ENCODE results near the gene CD52.

DNA sequence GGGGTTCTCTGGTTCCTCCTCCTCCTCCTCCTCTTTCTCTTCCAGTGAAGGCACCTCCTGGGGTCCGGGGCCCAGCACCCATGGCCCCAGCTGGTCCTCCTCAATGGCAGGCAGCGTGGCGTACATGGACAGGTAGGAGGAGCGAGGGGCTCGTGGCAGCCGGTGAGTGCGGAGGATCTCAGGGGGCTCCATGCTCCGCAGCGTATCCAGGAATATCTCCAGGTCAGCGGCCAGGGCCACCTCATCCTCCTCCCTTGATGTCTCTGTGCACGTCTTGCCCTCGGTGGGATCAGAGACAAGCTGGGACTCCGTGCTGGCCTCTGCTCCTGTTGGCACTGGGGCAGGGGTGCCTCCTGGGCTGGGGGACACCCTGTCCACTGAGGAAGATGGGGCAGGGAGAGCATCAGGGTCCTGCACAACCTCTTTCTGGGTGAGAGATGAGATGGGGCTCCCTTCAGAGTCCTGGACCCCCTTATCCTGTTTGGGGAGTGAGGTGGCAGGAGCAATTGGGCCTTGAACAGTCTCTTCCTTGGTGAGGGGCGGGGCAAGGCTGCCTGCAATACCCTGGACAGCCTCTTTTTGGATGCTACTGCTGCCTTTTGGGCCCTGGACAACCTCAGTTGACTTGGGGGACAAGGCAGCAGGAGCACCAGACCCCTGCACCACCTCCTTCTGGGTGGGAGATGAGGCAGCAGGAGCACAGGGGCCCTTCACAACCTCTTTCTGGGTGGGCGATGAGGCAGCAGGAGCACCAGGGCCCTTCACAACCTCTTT is 26.6 kb downstream of the CD52 start:
- TF ChIP-seq, protein P1, sequence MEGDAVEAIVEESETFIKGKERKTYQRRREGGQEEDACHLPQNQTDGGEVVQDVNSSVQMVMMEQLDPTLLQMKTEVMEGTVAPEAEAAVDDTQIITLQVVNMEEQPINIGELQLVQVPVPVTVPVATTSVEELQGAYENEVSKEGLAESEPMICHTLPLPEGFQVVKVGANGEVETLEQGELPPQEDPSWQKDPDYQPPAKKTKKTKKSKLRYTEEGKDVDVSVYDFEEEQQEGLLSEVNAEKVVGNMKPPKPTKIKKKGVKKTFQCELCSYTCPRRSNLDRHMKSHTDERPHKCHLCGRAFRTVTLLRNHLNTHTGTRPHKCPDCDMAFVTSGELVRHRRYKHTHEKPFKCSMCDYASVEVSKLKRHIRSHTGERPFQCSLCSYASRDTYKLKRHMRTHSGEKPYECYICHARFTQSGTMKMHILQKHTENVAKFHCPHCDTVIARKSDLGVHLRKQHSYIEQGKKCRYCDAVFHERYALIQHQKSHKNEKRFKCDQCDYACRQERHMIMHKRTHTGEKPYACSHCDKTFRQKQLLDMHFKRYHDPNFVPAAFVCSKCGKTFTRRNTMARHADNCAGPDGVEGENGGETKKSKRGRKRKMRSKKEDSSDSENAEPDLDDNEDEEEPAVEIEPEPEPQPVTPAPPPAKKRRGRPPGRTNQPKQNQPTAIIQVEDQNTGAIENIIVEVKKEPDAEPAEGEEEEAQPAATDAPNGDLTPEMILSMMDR (IDR thresholded peaks at IDR 0.05): no peak
- TF ChIP-seq POLR2A (IDR thresholded peaks at IDR 0.05): no peak

Data from uterus (tissue), 2 donors.